CD4-positive, alpha-beta memory T cell (primary cell): Measurements from ENCODE around the gene SHMT1. TPM values are rescaled to one million over a fixed set of nuclear protein-coding genes. Genes with fewer than 3 reads are reported as not detected.
"Not testable (repeated sequence)": the region's sequence is repeated elsewhere in the genome, so short reads cannot be mapped to it uniquely, and the experiment has no call there.

Source experiments
- CTCF ChIA-PET: fragments of 350-600 bp; sonication (Branson Sonifier 250); formaldehyde crosslinking; loops from one replicate; lab custom pipeline; 2021; ENCODE audit warnings: inconsistent platforms; ENCODE audit not compliant: partially characterized antibody; lab: Charles Lee
- POLR2A ChIA-PET: fragments of 350-600 bp; sonication (Branson Sonifier 250); formaldehyde crosslinking; loops from one replicate; lab custom pipeline; 2021; ENCODE audit not compliant: partially characterized antibody; lab: Charles Lee
- DNase-seq, 5 donors: peaks; one replicate each; pipeline versions ENCODE4 v3.0.0 to v3.0.0-alpha.2; 2020 to 2022; ENCODE audit warnings: mixed read lengths in 1 of 5
- H3K27ac ChIP-seq: one replicate; pipeline ENCODE4 v1.7.0; 2013; ENCODE audit warnings: low read depth, low read length
- H3K27me3 ChIP-seq: 2 replicates; pipeline ENCODE4 v1.7.0; 2013; ENCODE audit warnings: mild to moderate bottlenecking, low read length, moderate library complexity; ENCODE audit not compliant: insufficient read depth
- H3K36me3 ChIP-seq: 2 replicates; pipeline ENCODE4 v1.7.0; 2013; ENCODE audit warnings: mild to moderate bottlenecking, low read length, moderate library complexity; ENCODE audit not compliant: insufficient read depth
- H3K4me1 ChIP-seq: 2 replicates; pipeline ENCODE4 v1.7.0; 2013; ENCODE audit warnings: mild to moderate bottlenecking, low read length, moderate library complexity; ENCODE audit not compliant: insufficient read depth
- H3K4me3 ChIP-seq, 2 donors: one replicate each; pipeline ENCODE4 v1.7.0; 2013; ENCODE audit warnings: low read length in 2 of 2, mild to moderate bottlenecking in 1 of 2
- H3K9me3 ChIP-seq, 2 donors: one replicate each; pipeline ENCODE4 v1.7.0; 2013; ENCODE audit warnings: low read length in 2 of 2, control low read depth in 1 of 2; ENCODE audit not compliant: control insufficient read depth in 1 of 2
- H3K27ac Mint-ChIP-seq, 7 donors: one replicate each; pipeline ENCODE4 v1.8.0; 2020 to 2021; ENCODE audit warnings: mixed read lengths in 7 of 7, mild to moderate bottlenecking in 6 of 7, inconsistent platforms in 3 of 7, moderate library complexity in 3 of 7
- H3K27me3 Mint-ChIP-seq, 2 donors: one replicate each; pipeline ENCODE4 v1.8.0; 2020 to 2021; ENCODE audit warnings: mixed read lengths in 2 of 2
- H3K36me3 Mint-ChIP-seq, 2 donors: one replicate each; pipeline ENCODE4 v1.8.0; 2020 to 2021; ENCODE audit warnings: mixed read lengths in 2 of 2, inconsistent platforms in 1 of 2, mild to moderate bottlenecking in 1 of 2
- H3K4me1 Mint-ChIP-seq, 4 donors: one replicate each; pipeline ENCODE4 v1.8.0; 2020 to 2021; ENCODE audit warnings: mixed read lengths in 4 of 4, mild to moderate bottlenecking in 1 of 4
- H3K4me3 Mint-ChIP-seq, 8 donors: one replicate each; pipeline ENCODE4 v1.8.0; 2020 to 2021; ENCODE audit warnings: mixed read lengths in 8 of 8, mild to moderate bottlenecking in 7 of 8, moderate library complexity in 6 of 8, inconsistent platforms in 3 of 8
- H3K9me3 Mint-ChIP-seq, 8 donors: one replicate each; pipeline ENCODE4 v1.8.0; 2020 to 2021; ENCODE audit warnings: mixed read lengths in 8 of 8, mild to moderate bottlenecking in 5 of 8, inconsistent platforms in 3 of 8, moderate library complexity in 1 of 8
- intact Hi-C: fragments of 100-400 bp; cut with micrococcal nuclease; formaldehyde crosslinking; loops from one replicate; pipeline ENCODE4 v1.15.1; 2023
- polyA plus RNA-seq, 2 donors: library from polyadenylated mRNA; unstranded; fragments of 300-500 nt; fragmentation: Illumina TruSeq; gene quantifications; one replicate each; pipeline ENCODE4 v1.2.3, GENCODE V29; 2021
- total RNA-seq, 2 experiments: library from RNA; stranded (reverse); gene quantifications; one replicate each; pipeline ENCODE4 v1.2.3, GENCODE V29; 2021

The SHMT1 gene
- total and polyA plus RNA-seq, 4 experiments from 2014 or later, result 14.6 to 24.6 (median 20.0) TPM

DNA sequence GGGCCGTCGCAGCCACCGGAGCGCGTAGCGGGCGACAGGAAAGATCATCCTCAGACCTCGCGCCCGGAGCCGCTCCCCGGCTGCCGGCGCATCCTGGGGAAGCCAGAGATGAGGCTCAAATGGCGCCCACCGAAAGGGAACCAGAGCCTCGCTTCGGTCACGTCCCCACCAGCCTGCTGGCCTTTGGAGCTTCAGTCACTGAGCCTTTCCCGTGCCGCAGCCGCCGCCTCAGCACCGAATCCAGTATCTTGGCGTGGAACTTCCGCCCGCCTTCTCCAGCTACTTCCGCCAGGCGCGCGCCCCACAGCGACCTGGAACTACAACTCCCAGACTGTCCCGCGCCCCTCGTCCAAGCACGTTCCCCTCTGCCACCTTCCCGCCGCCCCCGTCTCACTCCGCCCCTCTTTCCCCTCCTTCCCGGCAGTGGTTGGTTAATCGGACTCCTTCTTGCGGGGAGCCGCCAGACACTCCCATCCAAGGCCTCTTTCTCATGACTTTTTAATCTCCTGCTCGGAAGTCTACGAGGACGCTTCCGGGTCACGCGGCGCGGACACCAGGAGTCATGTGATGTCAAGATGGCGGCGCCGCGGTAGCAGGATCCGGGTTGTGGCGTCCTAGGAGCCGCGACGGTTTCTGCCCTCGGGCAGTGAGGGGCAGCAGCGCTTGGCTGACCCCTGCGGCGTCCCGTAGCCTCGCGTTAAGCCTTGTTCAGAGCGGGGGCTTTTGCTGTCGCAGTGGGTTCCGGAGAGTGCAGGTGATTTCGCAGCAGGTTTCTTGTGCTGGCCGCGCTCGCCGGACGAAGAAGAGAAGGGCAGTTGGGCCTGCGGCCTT is 48.4 kb downstream of the SHMT1 start, which contains the start of the genes SMCR8 and TOP3A:
Gene SMCR8 (plus strand): TSS at position 563 of the 831 bp plus-strand sequence. CDS start 497 bp downstream, outside the sequence.
Gene TOP3A (minus strand): TSS at position 264 of the 831 bp plus-strand sequence. CDS start 216 bp downstream, at position 48.
- peak within 1 kb of the TSS; percentile 92 to 99 (median 98) for H3K27ac Mint-ChIP-seq
- H3K27me3 Mint-ChIP-seq, result no peaks in the 10 kb centered on the region
- POLR2A ChIA-PET, result interaction anchor here (0.7 to 3.8 kb wide), 8 partner anchors 8 to 133 kb away, joined by 3 to 31 read pairs (median 4); partner anchors contain the start of genes ALKBH5, FLII, MIEF2 and SHMT1
- Histone ChIP-seq H3K9me3 (no peaks in the 10 kb centered on the region), H3K4me1 (peaks cover 75% of the 10 kb centered on the region), H3K27ac (peak within 1 kb of the TSS; percentile 93), H3K27me3 (no peaks in the 10 kb centered on the region), H3K4me3 (peak within 1 kb of the TSS; percentile 96 to 97), H3K36me3 (peaks cover 36% of the 10 kb centered on the region)
- H3K36me3 Mint-ChIP-seq, result peaks cover 22 to 55% of the 10 kb centered on the region in 2 donors
- peak; percentile 96 to 100 (median 98) for DNase-seq
- H3K9me3 Mint-ChIP-seq, result no peaks in the 10 kb centered on the region
- intact Hi-C loops, result loop anchor here (1.0 kb wide), 4 partner anchors 48 to 132 kb away; partner anchors contain the start of genes ALKBH5, LLGL1, MIEF2 and SHMT1
- peak within 1 kb of the TSS; percentile 92 to 98 (median 96) for H3K4me3 Mint-ChIP-seq
- CTCF ChIA-PET, result no interaction called here
- peaks cover 53 to 92% (median 74%) of the 10 kb centered on the region in 4 donors for H3K4me1 Mint-ChIP-seq

DNA sequence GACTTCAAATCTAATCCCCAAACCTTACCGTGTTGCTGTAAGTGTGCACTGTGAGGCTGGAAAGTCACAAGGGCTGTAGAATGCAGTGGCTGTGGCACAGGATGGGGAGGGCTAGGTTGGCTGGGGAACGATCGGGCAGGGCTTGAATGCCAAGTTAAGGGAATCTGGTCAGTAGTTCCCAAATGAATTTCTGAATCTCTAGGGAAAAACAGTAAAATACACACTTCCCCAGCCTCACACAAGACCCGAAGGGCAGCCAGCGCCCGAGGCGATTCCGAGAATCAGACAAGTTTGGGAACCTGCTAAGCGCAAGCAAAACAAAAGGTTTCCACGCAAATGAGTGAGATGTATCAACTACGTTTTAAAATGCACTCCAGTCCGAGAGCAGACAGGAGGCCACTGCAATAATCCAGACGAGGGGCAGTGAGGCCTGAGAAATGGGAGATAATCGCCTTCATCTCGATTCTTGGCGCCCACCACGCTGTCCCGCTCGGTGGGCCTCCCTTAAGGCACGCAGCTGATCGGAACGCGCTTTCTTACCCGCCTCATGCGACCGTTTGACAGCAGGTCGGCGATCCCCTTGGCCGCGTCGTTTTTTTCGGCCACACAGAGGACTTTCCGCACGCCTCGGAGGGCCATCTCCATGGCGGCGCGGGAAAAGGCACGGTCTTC is 49.2 kb downstream of the SHMT1 start:
- Histone ChIP-seq H3K27me3 (no peaks in the 10 kb centered on the region), H3K36me3 (peaks cover 28% of the 10 kb centered on the region), H3K9me3 (no peaks in the 10 kb centered on the region), H3K4me1 (peaks cover 67% of the 10 kb centered on the region), H3K27ac (peak overlapping the region; percentile 93), H3K4me3 (peak overlapping the region; percentile 74 to 97)
- CTCF ChIA-PET, result no interaction called here
- H3K36me3 Mint-ChIP-seq, result peaks cover 22 to 47% of the 10 kb centered on the region in 2 donors
- no peaks in the 10 kb centered on the region for H3K27me3 Mint-ChIP-seq
- H3K9me3 Mint-ChIP-seq, result no peaks in the 10 kb centered on the region
- intact Hi-C loops, result no loop called here
- peak overlapping the region; percentile 92 to 99 (median 98) for H3K27ac Mint-ChIP-seq
- H3K4me3 Mint-ChIP-seq, result peak overlapping the region; percentile 92 to 98 (median 96)
- POLR2A ChIA-PET, result interaction anchor here (0.7 to 3.8 kb wide), 6 partner anchors 8 to 132 kb away, joined by 3 to 31 read pairs (median 7); partner anchors contain the start of genes ALKBH5, FLII, MIEF2 and SHMT1
- H3K4me1 Mint-ChIP-seq, result peaks cover 49 to 85% (median 66%) of the 10 kb centered on the region in 4 donors
- DNase-seq, result no peak

GRCh38 chr17:18309202-18309601 is 54.1 kb downstream of the SHMT1 start:
- H3K4me1 Mint-ChIP-seq, result peaks cover 21 to 36% (median 29%) of the 10 kb centered on the region in 4 donors
- H3K36me3 Mint-ChIP-seq, result peaks cover 23 to 35% of the 10 kb centered on the region in 2 donors
- H3K27me3 Mint-ChIP-seq, result no peaks in the 10 kb centered on the region
- CTCF ChIA-PET, result no interaction called here
- H3K27me3 ChIP-seq, result no peaks in the 10 kb centered on the region
- no peaks in the 10 kb centered on the region for H3K9me3 ChIP-seq
- no peak overlapping the region for H3K27ac Mint-ChIP-seq
- POLR2A ChIA-PET, result no interaction called here
- H3K27ac ChIP-seq, result no peak overlapping the region
- H3K4me3 Mint-ChIP-seq, result no peak overlapping the region
- no peak overlapping the region for H3K4me3 ChIP-seq
- H3K36me3 ChIP-seq, result peaks cover 28% of the 10 kb centered on the region
- no peaks in the 10 kb centered on the region for H3K9me3 Mint-ChIP-seq
- no peak for DNase-seq
- H3K4me1 ChIP-seq, result peaks cover 30% of the 10 kb centered on the region
- intact Hi-C loops, result no loop called here

DNA sequence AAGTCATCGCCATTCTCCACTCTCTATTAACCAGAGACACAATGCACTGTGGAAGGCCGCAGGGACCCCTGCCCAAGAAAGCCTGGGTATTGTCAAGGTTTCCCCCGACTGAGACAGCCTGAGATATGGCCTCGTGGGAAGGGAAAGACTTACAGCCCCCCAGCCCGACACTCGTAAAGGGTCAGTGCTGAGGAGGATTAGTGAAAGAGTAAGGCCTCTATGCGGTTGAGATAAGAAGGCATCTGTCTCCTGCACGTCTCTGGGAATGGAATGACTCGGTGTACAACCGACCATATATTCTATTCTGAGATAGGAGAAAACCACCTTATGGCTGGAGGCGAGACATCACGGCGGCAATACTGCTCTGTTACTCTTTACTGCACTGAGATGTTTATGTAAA is 60.1 kb downstream of the SHMT1 start:
- H3K4me1 Mint-ChIP-seq, H3K27me3 ChIP-seq, H3K27ac Mint-ChIP-seq, CTCF ChIA-PET, H3K4me1 ChIP-seq, H3K4me3 ChIP-seq, POLR2A ChIA-PET, H3K4me3 Mint-ChIP-seq, DNase-seq, H3K27me3 Mint-ChIP-seq, H3K27ac ChIP-seq, H3K9me3 ChIP-seq, intact Hi-C loops, H3K9me3 Mint-ChIP-seq: not testable (repeated sequence)
- peaks cover 60% of the 10 kb centered on the region for H3K36me3 ChIP-seq
- peaks cover 50 to 56% of the 10 kb centered on the region in 2 donors for H3K36me3 Mint-ChIP-seq

DNA sequence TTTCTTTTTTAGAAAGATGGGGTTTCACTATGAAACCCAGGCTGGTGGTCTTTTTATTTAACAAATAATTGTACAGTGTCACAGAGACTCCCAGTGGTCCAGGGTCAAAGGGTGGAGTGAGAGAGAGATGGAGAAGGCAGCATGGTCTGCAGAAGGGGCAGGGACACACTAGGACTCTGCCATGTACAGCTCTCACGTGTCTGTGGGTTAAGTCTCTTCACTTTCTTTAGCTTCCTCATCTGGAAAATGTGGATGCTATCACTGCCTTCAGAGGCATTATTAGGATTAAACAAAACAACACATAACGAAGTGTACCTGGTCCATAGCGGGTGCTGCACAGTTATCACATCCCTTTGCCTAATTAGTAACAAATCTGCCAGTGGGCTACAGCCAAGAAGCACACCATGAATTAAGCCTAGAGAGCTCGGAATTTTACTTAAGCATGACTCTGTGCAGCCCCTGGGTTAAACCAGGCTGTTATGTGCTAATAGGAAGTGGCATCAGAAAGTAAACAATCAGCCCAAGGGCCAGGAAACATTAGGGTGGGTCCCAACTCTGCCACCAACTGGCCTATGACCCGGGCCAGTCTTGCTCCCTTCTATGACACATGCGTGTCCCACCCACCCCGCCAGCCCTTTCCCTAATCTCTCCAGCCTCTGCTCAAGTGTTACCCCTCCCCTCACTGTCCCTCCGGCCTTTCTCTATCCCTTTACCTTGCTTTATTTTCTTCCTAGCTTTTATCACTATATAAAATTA is 62.4 kb downstream of the SHMT1 start:
- Mint-ChIP-seq H3K27me3 (no peaks in the 10 kb centered on the region), H3K36me3 (peaks cover 51 to 58% of the 10 kb centered on the region in 2 donors), H3K27ac (no peak overlapping the region), H3K4me3 (no peak overlapping the region), H3K9me3 (no peaks in the 10 kb centered on the region), H3K4me1 (no peaks in the 10 kb centered on the region)
- no peaks in the 10 kb centered on the region for H3K9me3 ChIP-seq
- CTCF ChIA-PET, result no interaction called here
- no peak for DNase-seq
- no peak overlapping the region for H3K4me3 ChIP-seq
- H3K27ac ChIP-seq, result no peak overlapping the region
- intact Hi-C loops, result no loop called here
- POLR2A ChIA-PET, result no interaction called here
- H3K4me1 ChIP-seq, result no peaks in the 10 kb centered on the region
- H3K36me3 ChIP-seq, result peaks cover 50% of the 10 kb centered on the region
- no peaks in the 10 kb centered on the region for H3K27me3 ChIP-seq

GRCh38 chr17:18298061-18298460 is 65.3 kb downstream of the SHMT1 start:
- H3K27ac ChIP-seq, intact Hi-C loops, H3K27me3 Mint-ChIP-seq, H3K4me1 Mint-ChIP-seq, CTCF ChIA-PET, H3K27ac Mint-ChIP-seq, H3K4me3 ChIP-seq, H3K27me3 ChIP-seq, DNase-seq, H3K4me3 Mint-ChIP-seq, H3K4me1 ChIP-seq, POLR2A ChIA-PET, H3K9me3 ChIP-seq, H3K9me3 Mint-ChIP-seq: not testable (repeated sequence)
- peaks cover 39 to 53% of the 10 kb centered on the region in 2 donors for H3K36me3 Mint-ChIP-seq
- peaks cover 36% of the 10 kb centered on the region for H3K36me3 ChIP-seq
